Ectodermal cell (in vitro differentiated cells): Measurements from ENCODE around the gene GTF3C2.
"Not testable (repeated sequence)": the region's sequence is repeated elsewhere in the genome, so short reads cannot be mapped to it uniquely, and the experiment has no call there.

Experiments
- H3K27ac ChIP-seq: 2 replicates; pipeline ENCODE4 v1.7.0; 2013; ENCODE audit warnings: mild to moderate bottlenecking, low read depth, low read length; ENCODE audit not compliant: insufficient read depth, poor library complexity, severe bottlenecking
- H3K27me3 ChIP-seq: 2 replicates; pipeline ENCODE4 v1.7.0; 2013; ENCODE audit warnings: mild to moderate bottlenecking, low read length; ENCODE audit not compliant: insufficient read depth, control insufficient read depth, poor library complexity, severe bottlenecking
- H3K36me3 ChIP-seq: one replicate; pipeline ENCODE4 v1.7.0; 2013; ENCODE audit warnings: low read length; ENCODE audit not compliant: control insufficient read depth, insufficient read depth
- H3K4me1 ChIP-seq: one replicate; pipeline ENCODE4 v1.7.0; 2013; ENCODE audit warnings: low read length; ENCODE audit not compliant: control insufficient read depth, insufficient read depth
- H3K4me3 ChIP-seq: 2 replicates; pipeline ENCODE4 v1.7.0; 2013; ENCODE audit warnings: low read depth, low read length, control low read depth; ENCODE audit not compliant: insufficient read depth
- H3K9me3 ChIP-seq: 2 replicates; pipeline ENCODE4 v1.7.0; 2013; ENCODE audit warnings: mild to moderate bottlenecking, low read length, moderate library complexity; ENCODE audit not compliant: control insufficient read depth
- WGBS, 2 experiments: methylation state at CpG; one replicate each; pipeline ENCODE4 v1.1.7; 2013; ENCODE audit warnings: missing lambda C conversion rate in 2 of 2; 5-methylcytosine and 5-hydroxymethylcytosine counted together

Gene GTF3C2

DNA sequence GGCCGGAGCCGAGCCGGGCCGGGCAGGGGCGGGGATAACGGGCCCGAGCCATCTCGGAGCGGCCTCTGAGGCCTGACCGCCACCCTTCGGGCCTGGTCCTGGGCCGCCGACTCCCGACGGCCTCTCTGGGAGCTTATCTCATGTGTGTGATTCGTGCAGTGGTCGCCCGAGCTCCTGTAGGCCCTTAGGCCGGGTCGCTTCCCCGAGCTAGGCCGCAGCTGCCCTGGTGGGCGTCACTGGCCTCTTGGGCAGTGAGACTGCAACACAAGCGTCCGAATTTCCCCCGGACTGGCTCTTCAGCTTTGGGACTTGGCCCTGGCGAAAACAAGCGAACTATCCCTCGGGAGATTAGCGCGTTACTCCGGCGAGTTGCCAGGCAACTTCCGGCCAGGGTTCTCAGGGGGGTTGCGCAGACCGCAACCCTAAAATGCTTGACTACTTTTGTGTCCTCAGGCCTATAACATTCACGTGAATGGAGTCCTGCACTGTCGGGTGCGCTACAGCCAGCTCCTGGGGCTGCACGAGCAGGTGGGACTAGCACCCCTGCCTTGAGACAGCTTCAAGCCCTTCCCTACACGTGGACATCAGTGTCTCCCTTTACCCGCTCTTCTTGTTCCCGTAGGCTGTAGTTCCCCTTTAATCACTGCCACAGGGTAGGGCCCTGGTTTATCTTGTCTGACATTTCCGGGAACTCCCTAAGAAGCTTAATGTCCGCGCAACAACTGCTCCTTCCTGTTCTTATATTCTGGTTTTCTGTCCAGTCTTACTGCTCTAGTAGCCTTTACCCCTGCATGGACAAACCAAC, 14.5 kb upstream of the GTF3C2 start:
- Histone ChIP-seq H3K4me1 (peaks cover 14% of the 10 kb centered on the region), H3K36me3 (peaks cover 48% of the 10 kb centered on the region), H3K4me3 (peak overlapping the region; percentile 88), H3K9me3 (no peaks in the 10 kb centered on the region), H3K27ac (peak overlapping the region; percentile 53), H3K27me3 (no peaks in the 10 kb centered on the region)
- 5 to 6% methylated on average over 46 of the region's 46 CpGs for WGBS, 2 experiments

DNA sequence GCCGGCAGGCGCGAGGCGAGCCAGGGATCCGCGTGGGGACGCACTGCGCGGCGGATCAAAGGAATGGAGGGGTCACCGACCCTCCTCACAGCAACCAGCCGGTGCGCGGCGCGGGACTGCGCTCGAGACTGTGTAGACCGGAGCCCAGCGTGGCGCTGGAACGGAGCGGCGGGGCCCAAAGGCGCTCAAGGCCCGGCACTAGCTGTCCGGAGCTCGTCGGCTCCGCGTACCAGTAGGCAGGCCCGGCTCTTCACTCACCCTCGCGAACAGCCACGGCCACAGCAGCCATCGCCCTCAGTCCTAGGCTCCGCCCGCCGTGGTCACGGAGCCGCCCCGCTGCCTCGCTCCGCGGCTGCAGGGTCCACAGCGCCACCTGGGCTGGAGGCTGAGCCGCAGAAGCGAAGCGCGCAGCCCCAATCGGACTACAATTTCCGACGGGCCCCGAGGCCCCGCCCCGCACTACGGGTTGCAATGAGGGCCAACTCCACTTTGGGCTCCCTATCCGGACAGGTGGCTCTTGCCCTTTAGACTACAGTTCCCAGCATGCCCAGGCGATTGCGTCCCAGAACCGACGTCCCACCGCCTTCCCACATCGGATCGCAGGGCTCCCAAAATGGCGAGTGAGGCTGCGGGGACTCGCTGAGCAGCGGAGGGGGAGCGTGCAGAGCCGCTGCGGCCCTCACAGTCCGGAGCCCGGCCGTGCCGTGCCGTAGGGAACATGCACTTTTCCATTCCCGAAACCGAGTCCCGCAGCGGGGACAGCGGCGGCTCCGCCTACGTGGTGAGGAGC, 13.7 kb upstream of the GTF3C2 start, which contains the start of the genes EIF2B4 and SNX17:
Gene EIF2B4 (minus strand): TSS at position 313 of the 790 bp plus-strand sequence. CDS start 24 bp downstream, at position 289.
Gene SNX17 (plus strand): TSS at position 591 of the 790 bp plus-strand sequence. CDS start 128 bp downstream, at position 719.
- WGBS, 2 experiments: 0% methylated on average over 85 of the region's 85 CpGs

DNA sequence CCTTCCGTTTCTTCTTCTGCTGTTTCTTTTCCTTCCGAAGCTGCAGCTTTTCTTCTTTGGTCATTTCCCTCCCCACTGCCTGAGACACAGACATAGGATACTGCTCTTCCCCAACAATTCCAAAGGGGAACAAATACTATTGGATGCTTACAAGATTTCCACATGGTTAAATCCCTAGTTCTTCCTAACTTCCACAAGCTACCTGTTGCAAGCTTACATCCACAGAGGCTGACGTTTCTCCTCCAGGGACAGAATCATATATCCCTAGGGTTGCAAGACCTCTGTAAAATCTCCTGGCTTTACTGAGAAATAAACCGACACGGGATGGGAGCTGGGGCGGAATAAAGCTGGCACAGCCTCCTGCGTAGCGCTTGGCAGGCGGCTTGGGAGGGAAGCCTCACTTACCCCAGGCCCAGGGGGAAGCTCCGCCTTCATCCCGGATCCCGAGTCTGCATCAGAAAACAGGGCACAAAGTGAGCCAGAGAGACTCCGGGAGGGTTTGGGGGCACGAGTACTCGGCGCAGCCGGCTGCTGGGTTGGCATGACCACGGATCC, 13.0 kb upstream of the GTF3C2 start:
- WGBS, 2 experiments: 7% methylated on average over 18 of the region's 18 CpGs
- H3K4me1 ChIP-seq: peaks cover 14% of the 10 kb centered on the region
- H3K27ac ChIP-seq: peak overlapping the region; percentile 69
- no peaks in the 10 kb centered on the region for H3K9me3 ChIP-seq
- peak overlapping the region; percentile 88 for H3K4me3 ChIP-seq
- H3K27me3 ChIP-seq: no peaks in the 10 kb centered on the region
- peaks cover 42% of the 10 kb centered on the region for H3K36me3 ChIP-seq

More for the DNA sequence above, 13.7 kb upstream of the GTF3C2 start, which contains the start of the genes EIF2B4 and SNX17:
- no peaks in the 10 kb centered on the region for H3K27me3 ChIP-seq
- peaks cover 14% of the 10 kb centered on the region for H3K4me1 ChIP-seq
- H3K4me3 ChIP-seq: peak within 1 kb of the TSS; percentile 88
- H3K27ac ChIP-seq: peak within 1 kb of the TSS; percentile 69
- H3K36me3 ChIP-seq: peaks cover 46% of the 10 kb centered on the region
- no peaks in the 10 kb centered on the region for H3K9me3 ChIP-seq

DNA sequence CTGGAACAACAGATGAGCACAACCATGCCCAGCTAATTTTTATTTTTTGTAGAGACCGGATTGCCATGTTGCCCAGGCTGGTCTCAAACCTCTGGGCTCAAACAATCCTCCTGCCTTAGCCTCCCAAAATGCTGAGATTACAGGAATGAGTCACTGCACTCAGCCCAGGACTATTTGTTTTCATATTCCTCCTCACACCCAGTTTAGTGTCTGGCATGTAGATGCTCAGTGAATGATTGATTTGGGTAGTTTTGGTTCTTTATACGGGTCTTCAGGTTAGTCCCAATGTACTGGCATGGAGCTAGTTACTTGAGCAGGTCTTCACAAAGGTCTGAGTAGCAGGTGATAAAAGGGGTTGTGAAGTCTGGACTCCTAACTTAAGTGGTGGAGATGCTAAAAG, 7.4 kb upstream of the GTF3C2 start:
- Histone ChIP-seq H3K4me3 (no peak overlapping the region), H3K9me3 (no peaks in the 10 kb centered on the region), H3K4me1 (peaks cover 2% of the 10 kb centered on the region), H3K36me3 (peaks cover 31% of the 10 kb centered on the region), H3K27ac (no peak overlapping the region), H3K27me3 (no peaks in the 10 kb centered on the region)
- WGBS, 2 experiments: 88 to 98% methylated on average over 2 of the region's 2 CpGs

DNA sequence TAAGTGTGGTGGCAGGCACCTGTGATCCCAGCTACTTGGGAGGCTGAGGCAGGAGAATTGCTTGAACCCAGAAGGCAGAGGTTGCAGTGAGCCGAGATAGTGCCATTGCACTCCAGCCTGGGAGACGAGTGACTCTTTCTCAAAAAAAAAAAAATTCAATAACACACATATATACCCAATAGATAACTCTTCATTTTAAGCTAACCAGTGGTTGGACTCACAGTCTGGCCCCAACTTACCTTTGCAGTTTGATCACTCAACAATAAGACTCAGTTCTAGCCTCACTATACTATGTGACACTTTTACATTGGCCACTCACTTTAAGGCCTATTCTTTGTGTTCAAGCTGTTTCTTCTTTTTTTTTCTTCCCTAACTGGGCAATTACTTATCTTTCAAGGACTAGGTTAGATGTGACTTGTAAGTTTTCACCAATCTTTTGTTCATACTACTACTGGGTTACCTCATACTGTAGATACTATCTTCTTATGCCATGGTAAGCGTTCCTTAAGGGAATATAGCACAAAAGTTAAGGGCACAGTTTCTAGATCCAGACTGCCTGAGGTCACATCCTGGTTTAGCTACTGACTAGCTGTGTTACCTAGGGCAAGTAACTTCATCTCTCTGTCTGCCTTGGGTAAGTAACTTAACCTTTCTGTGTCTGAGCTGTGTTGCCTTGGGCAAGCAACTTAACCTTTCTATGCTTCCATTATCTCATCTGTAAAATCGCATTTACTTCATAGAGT, 6.3 kb upstream of the GTF3C2 start:
- no peak overlapping the region for H3K27ac ChIP-seq
- no peaks in the 10 kb centered on the region for H3K9me3 ChIP-seq
- H3K27me3 ChIP-seq: no peaks in the 10 kb centered on the region
- H3K36me3 ChIP-seq: peaks cover 33% of the 10 kb centered on the region
- no peak overlapping the region for H3K4me3 ChIP-seq
- no peaks in the 10 kb centered on the region for H3K4me1 ChIP-seq
- WGBS, 2 experiments: 90 to 93% methylated on average over 3 to 4 of the region's 4 CpGs

DNA sequence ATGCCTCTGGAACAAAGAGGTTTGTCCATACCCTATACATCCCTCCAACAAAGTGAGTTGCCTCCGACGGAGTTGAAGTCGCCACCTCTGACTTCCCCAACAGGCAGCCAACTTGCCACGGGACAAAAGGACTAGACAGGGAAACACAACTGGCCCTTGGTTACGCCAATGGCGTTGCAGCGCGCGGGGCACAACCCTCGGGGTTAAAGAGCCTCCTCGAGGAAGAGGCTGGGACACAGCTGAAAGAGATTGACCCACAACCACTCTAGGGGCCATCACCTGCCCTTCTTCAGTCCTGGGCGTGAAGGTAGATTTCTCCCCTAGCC, 545 bp downstream of the GTF3C2 start:
- Histone ChIP-seq H3K4me3 (peak overlapping the region; percentile 99), H3K36me3 (peaks cover 6% of the 10 kb centered on the region), H3K27ac (peak overlapping the region; percentile 91), H3K27me3 (no peaks in the 10 kb centered on the region), H3K4me1 (peaks cover 4% of the 10 kb centered on the region), H3K9me3 (no peaks in the 10 kb centered on the region)
- WGBS, 2 experiments: 0% methylated on average over 12 of the region's 12 CpGs

DNA sequence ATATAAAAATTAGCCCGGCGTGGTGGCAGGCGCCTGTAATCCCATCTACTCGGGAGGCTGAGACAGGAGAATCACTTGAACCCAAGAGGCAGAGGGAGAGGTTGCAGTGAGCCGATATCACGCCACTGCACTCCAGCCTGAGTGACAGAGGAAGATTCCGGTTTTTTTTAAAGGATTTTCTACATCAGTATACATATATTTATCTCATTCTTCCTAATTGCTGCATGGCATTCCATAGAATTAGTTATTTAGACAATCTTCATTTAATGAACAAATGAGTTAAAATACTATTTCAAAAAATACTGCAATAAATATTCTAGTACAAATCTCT, 2.0 kb downstream of the GTF3C2 start:
- no peak overlapping the region for H3K4me3 ChIP-seq
- H3K27ac ChIP-seq: no peak overlapping the region

DNA sequence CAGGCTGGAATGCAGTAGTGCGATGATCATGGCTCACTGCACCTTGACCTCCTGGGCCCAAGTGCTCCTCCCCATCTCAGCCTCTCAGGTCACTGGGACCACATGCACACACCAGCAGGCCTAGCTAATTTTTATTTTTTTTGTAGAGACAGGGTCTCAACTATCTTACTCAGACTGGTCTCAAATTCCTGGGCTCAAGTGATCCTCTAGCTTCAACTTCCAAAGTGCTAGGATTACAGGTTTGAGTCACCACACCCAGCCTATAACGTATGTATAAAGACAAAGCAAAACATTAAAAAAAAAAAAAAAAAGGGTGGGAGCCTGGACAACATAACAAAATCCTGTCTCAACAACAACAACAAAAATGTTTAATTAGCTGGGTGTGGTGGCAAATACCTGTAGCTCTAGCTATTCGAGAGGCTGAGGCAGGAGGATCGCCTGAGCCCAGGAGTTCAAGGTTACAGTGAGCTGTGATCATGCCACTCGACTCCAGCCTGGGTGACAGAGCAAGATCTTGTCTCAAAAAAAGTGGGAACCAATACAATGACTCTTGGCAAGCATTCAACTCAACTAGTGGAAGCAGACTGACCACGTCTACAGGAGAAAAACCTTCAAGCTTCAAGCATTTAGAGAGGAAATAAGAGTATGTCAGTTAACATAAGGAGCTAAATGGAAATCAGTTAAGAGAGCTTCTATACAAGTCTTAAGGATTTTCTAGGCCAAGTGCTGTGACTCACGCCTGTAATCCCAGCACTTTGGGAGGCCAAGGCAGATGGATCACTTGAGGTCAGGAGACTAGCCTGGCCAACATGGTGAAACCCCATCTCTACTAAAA, 2.6 kb downstream of the GTF3C2 start:
- 92 to 94% methylated on average over 7 of the region's 7 CpGs for WGBS, 2 experiments
- no peaks in the 10 kb centered on the region for H3K9me3 ChIP-seq
- no peak overlapping the region for H3K27ac ChIP-seq

More for the DNA sequence above, 2.0 kb downstream of the GTF3C2 start:
- Histone ChIP-seq H3K9me3 (no peaks in the 10 kb centered on the region), H3K4me1 (peaks cover 4% of the 10 kb centered on the region), H3K36me3 (peaks cover 6% of the 10 kb centered on the region), H3K27me3 (no peaks in the 10 kb centered on the region)
- 95 to 97% methylated on average over 7 of the region's 7 CpGs for WGBS, 2 experiments

DNA sequence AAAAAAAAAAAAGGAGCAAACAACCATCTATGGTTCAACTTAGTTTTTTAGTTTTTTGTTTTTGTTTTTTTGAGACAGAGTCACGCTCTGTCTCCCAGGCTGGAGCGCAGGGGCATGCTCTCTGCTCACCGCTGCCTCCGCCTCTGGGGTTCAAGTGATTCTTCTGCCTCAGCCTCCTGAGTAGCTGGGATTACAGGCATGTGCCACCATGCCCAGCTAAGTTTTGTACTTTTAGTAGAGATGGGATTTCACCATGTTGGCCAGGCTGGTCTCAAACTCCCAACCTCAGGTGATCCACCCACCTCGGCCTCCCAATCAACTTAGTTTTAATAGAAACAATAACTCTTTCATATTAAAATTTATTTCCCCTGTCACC, 3.2 kb downstream of the GTF3C2 start:
- not testable (repeated sequence) for H3K4me3 ChIP-seq, H3K4me1 ChIP-seq, H3K9me3 ChIP-seq, H3K36me3 ChIP-seq, H3K27me3 ChIP-seq, H3K27ac ChIP-seq
- WGBS, 2 experiments: 90 to 94% methylated on average over 5 of the region's 5 CpGs

More for the DNA sequence above, 2.6 kb downstream of the GTF3C2 start:
- Histone ChIP-seq H3K27me3 (no peaks in the 10 kb centered on the region), H3K4me1 (peaks cover 4% of the 10 kb centered on the region), H3K4me3 (no peak overlapping the region), H3K36me3 (peaks cover 6% of the 10 kb centered on the region)
